Endothelial cell of umbilical vein (primary cell): ENCODE measurements around the gene SATB1.

ENCODE experiments used
- EZH2 ChIP-seq: IDR thresholded peaks from 2 replicates; pipeline ENCODE4 v1.6.1; 2012; ENCODE audit warnings: borderline replicate concordance, low read depth, mild to moderate bottlenecking, moderate library complexity, low read length, inconsistent platforms; ENCODE audit not compliant: severe bottlenecking
- FOS ChIP-seq: IDR thresholded peaks from 2 replicates; pipeline ENCODE4 v1.6.1; 2011; ENCODE audit warnings: mild to moderate bottlenecking, low read length, moderate library complexity, borderline replicate concordance; ENCODE audit not compliant: insufficient read depth
- GATA2 ChIP-seq: IDR thresholded peaks from 2 replicates; pipeline ENCODE4 v1.7.0; 2011; ENCODE audit warnings: low read depth, mild to moderate bottlenecking, moderate library complexity, mixed read lengths, low read length; ENCODE audit not compliant: insufficient read length, insufficient read depth
- JUN ChIP-seq: IDR thresholded peaks from 2 replicates; pipeline ENCODE4 v1.6.1; 2011; ENCODE audit warnings: borderline replicate concordance, low read depth; ENCODE audit not compliant: insufficient read length, insufficient read depth
- MYC ChIP-seq: IDR thresholded peaks from one replicate; pipeline ENCODE4 v1.6.1; 2011; ENCODE audit warnings: mild to moderate bottlenecking, low read depth, low read length
- POLR2A ChIP-seq: IDR thresholded peaks from 2 replicates; pipeline ENCODE4 v1.6.1; 2012; ENCODE audit warnings: low read depth, mild to moderate bottlenecking, control low read depth, low read length
- POLR2AphosphoS5 ChIP-seq: IDR thresholded peaks from 2 replicates; pipeline ENCODE4 v1.6.1; 2012; ENCODE audit warnings: low read depth, mild to moderate bottlenecking, control low read depth, low read length, moderate library complexity; ENCODE audit not compliant: insufficient read depth
- TF ChIP-seq, protein P1 (sequence below), 2 donors: IDR thresholded peaks; 1 replicate in 1 of 2; 2 replicates in 1 of 2; pipeline ENCODE4 v1.5.1; 2011; ENCODE audit warnings: low read length in 2 of 2, mild to moderate bottlenecking in 2 of 2, moderate library complexity in 2 of 2, control low read depth in 1 of 2, inconsistent platforms in 1 of 2, low read depth in 1 of 2; ENCODE audit not compliant: insufficient read depth in 1 of 2; ENCODE audit errors: extremely low read depth in 1 of 2
- TF ChIP-seq, protein P2 (sequence below): IDR thresholded peaks from 2 replicates; pipeline ENCODE4 v1.6.1; 2011; ENCODE audit not compliant: insufficient read depth, insufficient read length

DNA sequence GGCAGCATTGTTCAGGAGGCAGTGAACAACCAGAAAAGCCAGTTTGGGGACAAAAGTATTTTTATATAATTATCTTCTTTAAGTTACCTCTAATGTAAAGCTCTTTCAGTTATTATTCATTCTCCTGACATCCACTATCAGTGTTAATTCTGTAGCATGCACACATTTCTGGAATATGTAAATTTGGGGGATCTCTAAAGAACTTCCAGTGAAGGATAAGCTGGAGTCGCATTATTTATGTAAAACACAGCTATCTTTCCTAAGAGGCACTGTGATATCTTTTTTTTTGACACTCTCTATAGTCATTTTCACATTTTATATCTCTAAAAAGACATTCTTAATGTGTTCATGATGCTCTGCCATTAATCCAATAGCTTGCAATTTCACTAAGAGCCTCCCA is 26.7 kb downstream of the SATB1 start:
- TF ChIP-seq, protein P1, sequence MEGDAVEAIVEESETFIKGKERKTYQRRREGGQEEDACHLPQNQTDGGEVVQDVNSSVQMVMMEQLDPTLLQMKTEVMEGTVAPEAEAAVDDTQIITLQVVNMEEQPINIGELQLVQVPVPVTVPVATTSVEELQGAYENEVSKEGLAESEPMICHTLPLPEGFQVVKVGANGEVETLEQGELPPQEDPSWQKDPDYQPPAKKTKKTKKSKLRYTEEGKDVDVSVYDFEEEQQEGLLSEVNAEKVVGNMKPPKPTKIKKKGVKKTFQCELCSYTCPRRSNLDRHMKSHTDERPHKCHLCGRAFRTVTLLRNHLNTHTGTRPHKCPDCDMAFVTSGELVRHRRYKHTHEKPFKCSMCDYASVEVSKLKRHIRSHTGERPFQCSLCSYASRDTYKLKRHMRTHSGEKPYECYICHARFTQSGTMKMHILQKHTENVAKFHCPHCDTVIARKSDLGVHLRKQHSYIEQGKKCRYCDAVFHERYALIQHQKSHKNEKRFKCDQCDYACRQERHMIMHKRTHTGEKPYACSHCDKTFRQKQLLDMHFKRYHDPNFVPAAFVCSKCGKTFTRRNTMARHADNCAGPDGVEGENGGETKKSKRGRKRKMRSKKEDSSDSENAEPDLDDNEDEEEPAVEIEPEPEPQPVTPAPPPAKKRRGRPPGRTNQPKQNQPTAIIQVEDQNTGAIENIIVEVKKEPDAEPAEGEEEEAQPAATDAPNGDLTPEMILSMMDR (IDR thresholded peaks at IDR 0.05; ENCODE audit: extremely low read depth in 1 of 2, insufficient read depth in 1 of 2, low read depth in 1 of 2, low read length in 2 of 2): no peak
- TF ChIP-seq POLR2A: no peak
- TF ChIP-seq EZH2: no peak
- TF ChIP-seq POLR2AphosphoS5: no peak
- no peak for TF ChIP-seq MYC
- TF ChIP-seq, protein P2, sequence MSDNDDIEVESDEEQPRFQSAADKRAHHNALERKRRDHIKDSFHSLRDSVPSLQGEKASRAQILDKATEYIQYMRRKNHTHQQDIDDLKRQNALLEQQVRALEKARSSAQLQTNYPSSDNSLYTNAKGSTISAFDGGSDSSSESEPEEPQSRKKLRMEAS: no peak
- no peak for TF ChIP-seq JUN
- TF ChIP-seq GATA2: no peak
- TF ChIP-seq FOS: no peak
